ENCODE measurements around the gene RNU7-1. TPM values are rescaled to one million over a fixed set of nuclear protein-coding genes. Genes with fewer than 3 reads are reported as not detected.

The RNU7-1 gene
- polyA plus RNA-seq, 2 of the 4 experiments (the other 2 are of a cell fraction), result not detected

DNA sequence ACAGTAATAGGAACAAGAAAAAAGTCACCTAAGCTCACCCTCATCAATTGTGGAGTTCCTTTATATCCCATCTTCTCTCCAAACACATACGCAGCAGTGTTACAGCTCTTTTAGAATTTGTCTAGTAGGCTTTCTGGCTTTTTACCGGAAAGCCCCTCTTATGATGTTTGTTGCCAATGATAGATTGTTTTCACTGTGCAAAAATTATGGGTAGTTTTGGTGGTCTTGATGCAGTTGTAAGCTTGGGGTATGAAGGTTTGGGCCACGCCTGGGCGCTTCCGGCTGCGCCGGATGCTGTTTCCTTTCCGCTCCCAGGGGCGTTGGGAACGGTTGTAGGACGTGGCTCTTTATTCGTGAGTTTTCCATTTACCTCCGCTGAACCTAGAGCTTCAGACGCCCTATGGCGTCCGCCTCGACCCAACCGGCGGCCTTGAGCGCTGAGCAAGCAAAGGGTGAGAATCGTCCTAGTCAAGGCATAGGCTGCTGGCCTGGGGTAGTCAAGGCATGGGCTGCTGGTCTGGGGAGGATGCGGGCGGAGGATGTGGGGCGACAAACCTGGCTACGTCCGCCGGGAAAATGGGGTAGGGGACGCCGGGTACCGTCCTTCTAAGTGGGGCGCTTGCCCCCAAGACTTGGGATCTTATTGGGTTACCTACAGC lies at the start of gene RNU7-1, which contains the start of gene C12orf57 (continued):
- TF ChIP-seq, protein P1, sequence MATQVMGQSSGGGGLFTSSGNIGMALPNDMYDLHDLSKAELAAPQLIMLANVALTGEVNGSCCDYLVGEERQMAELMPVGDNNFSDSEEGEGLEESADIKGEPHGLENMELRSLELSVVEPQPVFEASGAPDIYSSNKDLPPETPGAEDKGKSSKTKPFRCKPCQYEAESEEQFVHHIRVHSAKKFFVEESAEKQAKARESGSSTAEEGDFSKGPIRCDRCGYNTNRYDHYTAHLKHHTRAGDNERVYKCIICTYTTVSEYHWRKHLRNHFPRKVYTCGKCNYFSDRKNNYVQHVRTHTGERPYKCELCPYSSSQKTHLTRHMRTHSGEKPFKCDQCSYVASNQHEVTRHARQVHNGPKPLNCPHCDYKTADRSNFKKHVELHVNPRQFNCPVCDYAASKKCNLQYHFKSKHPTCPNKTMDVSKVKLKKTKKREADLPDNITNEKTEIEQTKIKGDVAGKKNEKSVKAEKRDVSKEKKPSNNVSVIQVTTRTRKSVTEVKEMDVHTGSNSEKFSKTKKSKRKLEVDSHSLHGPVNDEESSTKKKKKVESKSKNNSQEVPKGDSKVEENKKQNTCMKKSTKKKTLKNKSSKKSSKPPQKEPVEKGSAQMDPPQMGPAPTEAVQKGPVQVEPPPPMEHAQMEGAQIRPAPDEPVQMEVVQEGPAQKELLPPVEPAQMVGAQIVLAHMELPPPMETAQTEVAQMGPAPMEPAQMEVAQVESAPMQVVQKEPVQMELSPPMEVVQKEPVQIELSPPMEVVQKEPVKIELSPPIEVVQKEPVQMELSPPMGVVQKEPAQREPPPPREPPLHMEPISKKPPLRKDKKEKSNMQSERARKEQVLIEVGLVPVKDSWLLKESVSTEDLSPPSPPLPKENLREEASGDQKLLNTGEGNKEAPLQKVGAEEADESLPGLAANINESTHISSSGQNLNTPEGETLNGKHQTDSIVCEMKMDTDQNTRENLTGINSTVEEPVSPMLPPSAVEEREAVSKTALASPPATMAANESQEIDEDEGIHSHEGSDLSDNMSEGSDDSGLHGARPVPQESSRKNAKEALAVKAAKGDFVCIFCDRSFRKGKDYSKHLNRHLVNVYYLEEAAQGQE (IDR thresholded peaks at IDR 0.05), result peak; percentile 81
- TF ChIP-seq FOXS1 (CRISPR knock-in tag; IDR thresholded peaks at IDR 0.05), result peak; percentile 91
- TF ChIP-seq ZNF302 (CRISPR knock-in tag; IDR thresholded peaks at IDR 0.05), result no peak
- TF ChIP-seq ZSCAN20 (CRISPR knock-in tag; IDR thresholded peaks at IDR 0.05), result no peak
- TF ChIP-seq, protein P2, sequence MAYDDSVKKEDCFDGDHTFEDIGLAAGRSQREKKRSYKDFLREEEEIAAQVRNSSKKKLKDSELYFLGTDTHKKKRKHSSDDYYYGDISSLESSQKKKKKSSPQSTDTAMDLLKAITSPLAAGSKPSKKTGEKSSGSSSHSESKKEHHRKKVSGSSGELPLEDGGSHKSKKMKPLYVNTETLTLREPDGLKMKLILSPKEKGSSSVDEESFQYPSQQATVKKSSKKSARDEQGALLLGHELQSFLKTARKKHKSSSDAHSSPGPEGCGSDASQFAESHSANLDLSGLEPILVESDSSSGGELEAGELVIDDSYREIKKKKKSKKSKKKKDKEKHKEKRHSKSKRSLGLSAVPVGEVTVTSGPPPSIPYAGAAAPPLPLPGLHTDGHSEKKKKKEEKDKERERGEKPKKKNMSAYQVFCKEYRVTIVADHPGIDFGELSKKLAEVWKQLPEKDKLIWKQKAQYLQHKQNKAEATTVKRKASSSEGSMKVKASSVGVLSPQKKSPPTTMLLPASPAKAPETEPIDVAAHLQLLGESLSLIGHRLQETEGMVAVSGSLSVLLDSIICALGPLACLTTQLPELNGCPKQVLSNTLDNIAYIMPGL (CRISPR knock-in tag; IDR thresholded peaks at IDR 0.05; ENCODE audit: borderline replicate concordance), result peak; percentile 99
- TF ChIP-seq, protein P3, sequence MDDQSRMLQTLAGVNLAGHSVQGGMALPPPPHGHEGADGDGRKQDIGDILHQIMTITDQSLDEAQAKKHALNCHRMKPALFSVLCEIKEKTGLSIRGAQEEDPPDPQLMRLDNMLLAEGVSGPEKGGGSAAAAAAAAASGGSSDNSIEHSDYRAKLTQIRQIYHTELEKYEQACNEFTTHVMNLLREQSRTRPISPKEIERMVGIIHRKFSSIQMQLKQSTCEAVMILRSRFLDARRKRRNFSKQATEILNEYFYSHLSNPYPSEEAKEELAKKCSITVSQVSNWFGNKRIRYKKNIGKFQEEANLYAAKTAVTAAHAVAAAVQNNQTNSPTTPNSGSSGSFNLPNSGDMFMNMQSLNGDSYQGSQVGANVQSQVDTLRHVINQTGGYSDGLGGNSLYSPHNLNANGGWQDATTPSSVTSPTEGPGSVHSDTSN (IDR thresholded peaks at IDR 0.05), result peak; percentile 87
- TF ChIP-seq ZFP36 (IDR thresholded peaks at IDR 0.05; ENCODE audit: borderline replicate concordance, partially characterized antibody), result no peak
- TF ChIP-seq FOSB (CRISPR knock-in tag; IDR thresholded peaks at IDR 0.05), result peak; percentile 100
- TF ChIP-seq CHD4 (IDR thresholded peaks at IDR 0.05; ENCODE audit: borderline replicate concordance), result no peak
- peak; percentile 97 for TF ChIP-seq HOXB5 (CRISPR knock-in tag; IDR thresholded peaks at IDR 0.05)
- TF ChIP-seq HEYL (CRISPR knock-in tag; IDR thresholded peaks at IDR 0.05), result no peak; the same call in 1 of the 2 replicates
- TF ChIP-seq, protein P4, sequence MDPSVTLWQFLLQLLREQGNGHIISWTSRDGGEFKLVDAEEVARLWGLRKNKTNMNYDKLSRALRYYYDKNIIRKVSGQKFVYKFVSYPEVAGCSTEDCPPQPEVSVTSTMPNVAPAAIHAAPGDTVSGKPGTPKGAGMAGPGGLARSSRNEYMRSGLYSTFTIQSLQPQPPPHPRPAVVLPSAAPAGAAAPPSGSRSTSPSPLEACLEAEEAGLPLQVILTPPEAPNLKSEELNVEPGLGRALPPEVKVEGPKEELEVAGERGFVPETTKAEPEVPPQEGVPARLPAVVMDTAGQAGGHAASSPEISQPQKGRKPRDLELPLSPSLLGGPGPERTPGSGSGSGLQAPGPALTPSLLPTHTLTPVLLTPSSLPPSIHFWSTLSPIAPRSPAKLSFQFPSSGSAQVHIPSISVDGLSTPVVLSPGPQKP (IDR thresholded peaks at IDR 0.05; ENCODE audit: low read depth, low read length), result no peak
- peak in 1 of 2 experiments; percentile 11; a peak in 1 of 5 replicates for TF ChIP-seq RAD21 (conservative IDR thresholded peaks at IDR 0.05 in 1 of 2, IDR thresholded peaks at IDR 0.05 in 1 of 2)
- no peak for TF ChIP-seq EHMT2 (IDR thresholded peaks at IDR 0.05; ENCODE audit: low read depth)
- TF ChIP-seq, protein P5, sequence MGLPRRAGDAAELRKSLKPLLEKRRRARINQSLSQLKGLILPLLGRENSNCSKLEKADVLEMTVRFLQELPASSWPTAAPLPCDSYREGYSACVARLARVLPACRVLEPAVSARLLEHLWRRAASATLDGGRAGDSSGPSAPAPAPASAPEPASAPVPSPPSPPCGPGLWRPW (IDR thresholded peaks at IDR 0.05), result no peak
- TF ChIP-seq TP53 (CRISPR knock-in tag; IDR thresholded peaks at IDR 0.05), result peak; percentile 100
- TF ChIP-seq, protein P6, sequence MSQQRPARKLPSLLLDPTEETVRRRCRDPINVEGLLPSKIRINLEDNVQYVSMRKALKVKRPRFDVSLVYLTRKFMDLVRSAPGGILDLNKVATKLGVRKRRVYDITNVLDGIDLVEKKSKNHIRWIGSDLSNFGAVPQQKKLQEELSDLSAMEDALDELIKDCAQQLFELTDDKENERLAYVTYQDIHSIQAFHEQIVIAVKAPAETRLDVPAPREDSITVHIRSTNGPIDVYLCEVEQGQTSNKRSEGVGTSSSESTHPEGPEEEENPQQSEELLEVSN (IDR thresholded peaks at IDR 0.05; ENCODE audit: borderline replicate concordance, low read depth), result no peak; the same call in 1 of the 2 replicates
- TF ChIP-seq RFX5 (IDR thresholded peaks at IDR 0.05), result no peak; the same call in 1 of the 2 replicates
- TF ChIP-seq NPAS2 (CRISPR knock-in tag; IDR thresholded peaks at IDR 0.05; ENCODE audit: borderline replicate concordance), result no peak
- TF ChIP-seq SREBF2 (IDR thresholded peaks at IDR 0.05), result no peak

All from A549 (cell line).